ENCODE measurements around the gene ZNF135.

- TF ChIP-seq POLR2A (IDR thresholded peaks at IDR 0.05; ENCODE audit: low read depth, low read length) (no peak), CTCF (IDR thresholded peaks at IDR 0.05; ENCODE audit: extremely low read depth in 1 of 2, insufficient read depth in 1 of 2, low read depth in 1 of 2, low read length in 2 of 2) (no peak), MAX (IDR thresholded peaks at IDR 0.05; ENCODE audit: insufficient read depth, insufficient read length) (no peak), EZH2 (IDR thresholded peaks at IDR 0.05; ENCODE audit: borderline replicate concordance, low read depth, low read length, severe bottlenecking) (no peak), JUN (IDR thresholded peaks at IDR 0.05; ENCODE audit: borderline replicate concordance, insufficient read depth, insufficient read length, low read depth) (no peak), FOS (IDR thresholded peaks at IDR 0.05; ENCODE audit: borderline replicate concordance, insufficient read depth, low read length) (no peak), POLR2AphosphoS5 (IDR thresholded peaks at IDR 0.05; ENCODE audit: insufficient read depth, low read depth, low read length) (no peak), GATA2 (IDR thresholded peaks at IDR 0.05; ENCODE audit: insufficient read depth, insufficient read length, low read depth, low read length) (no peak)
These were observed 25.7 kb downstream of the ZNF135 start for GRCh38 chr19:58084596-58085347.
